Suppressor macrophage treated with lipopolysaccharide for 1 hour (primary cell): ENCODE data around the gene COG2.
A peak's percentile ranks its signal among the peaks of the same experiment; 100 is the strongest.
"Not testable (repeated sequence)": the region's sequence is repeated elsewhere in the genome, so short reads cannot be mapped to it uniquely, and the experiment has no call there.

ENCODE experiments used
- DNase-seq, 3 donors: peaks; one replicate each; pipeline ENCODE4 v3.0.0-alpha.2; 2020 to 2022

COG2 gene

GRCh38 chr1:230626232-230626631 lies 16.0 kb upstream of the COG2 start:
- no peak for DNase-seq

GRCh38 chr1:230627767-230628166 lies 14.5 kb upstream of the COG2 start:
- no peak for DNase-seq

GRCh38 chr1:230629511-230629910 lies 12.8 kb upstream of the COG2 start:
- DNase-seq = no peak

GRCh38 chr1:230631477-230631876 lies 10.8 kb upstream of the COG2 start:
- DNase-seq = no peak

GRCh38 chr1:230632273-230632873 lies 9.9 kb upstream of the COG2 start:
- peak; percentile 55 to 58 (median 58) for DNase-seq

GRCh38 chr1:230633469-230633868 lies 8.8 kb upstream of the COG2 start:
- DNase-seq = no peak

GRCh38 chr1:230634384-230634783 lies 7.9 kb upstream of the COG2 start:
- no peak for DNase-seq

- DNase-seq = peak; percentile 47 to 67 (median 61)
Measured at GRCh38 chr1:230636575-230637148, 5.6 kb upstream of the COG2 start.

- DNase-seq = no peak
Measured at GRCh38 chr1:230639714-230640209, 2.5 kb upstream of the COG2 start.

- DNase-seq = peak; percentile 23 to 58 (median 46)
Measured at GRCh38 chr1:230641346-230641745, 935 bp upstream of the COG2 start.

GRCh38 chr1:230641900-230642262 lies 400 bp upstream of the COG2 start:
- peak in 1 of 3 donors; percentile 10 for DNase-seq

- DNase-seq = peak in 1 of 3 donors; percentile 27
Measured at GRCh38 chr1:230643908-230644307, 1.6 kb downstream of the COG2 start.

- peak in 1 of 3 donors; percentile 6 for DNase-seq
Measured at GRCh38 chr1:230646710-230647302, 4.5 kb downstream of the COG2 start.

- DNase-seq = peak in 1 of 3 donors; percentile 5
Measured at GRCh38 chr1:230647321-230647720, 5.0 kb downstream of the COG2 start.

GRCh38 chr1:230648114-230648513 lies 5.8 kb downstream of the COG2 start:
- peak in 1 of 3 donors; percentile 11 for DNase-seq

GRCh38 chr1:230650300-230650699 lies 8.0 kb downstream of the COG2 start:
- DNase-seq = no peak

GRCh38 chr1:230651235-230651634 lies 9.0 kb downstream of the COG2 start:
- DNase-seq = peak in 1 of 3 donors; percentile 2

- DNase-seq = not testable (repeated sequence)
Measured at GRCh38 chr1:230656719-230657118, 14.4 kb downstream of the COG2 start.

GRCh38 chr1:230658103-230658502 lies 15.8 kb downstream of the COG2 start:
- not testable (repeated sequence) for DNase-seq

GRCh38 chr1:230658691-230659090 lies 16.4 kb downstream of the COG2 start:
- no peak for DNase-seq

- DNase-seq = peak in 1 of 3 donors; percentile 16
Measured at GRCh38 chr1:230661976-230662375, 19.7 kb downstream of the COG2 start.

GRCh38 chr1:230668227-230668626 lies 25.9 kb downstream of the COG2 start:
- DNase-seq = no peak

- peak in 1 of 3 donors; percentile 13 for DNase-seq
Measured at GRCh38 chr1:230669543-230669942, 27.3 kb downstream of the COG2 start.

- DNase-seq = no peak
Measured at GRCh38 chr1:230674581-230674980, 32.3 kb downstream of the COG2 start.
